Testis (tissue), 2 donors: ENCODE data around the gene FRMPD4.

Experiments used
- POLR2A ChIP-seq: fragments of 450-650 bp; IDR thresholded peaks from one replicate; pipeline ENCODE4 v1.6.1; 2017; ENCODE audit warnings: antibody characterized with exemption, mild to moderate bottlenecking, moderate library complexity
- TF ChIP-seq, protein P1 (sequence below), 3 experiments: fragments of 450-650 bp in 2 of 3; fragments of 200-600 bp in 1 of 3; sonication (generic) in 1 of 3; IDR thresholded peaks; one replicate each; pipeline ENCODE4 v1.5.1; 2016 to 2019; ENCODE audit warnings: antibody characterized with exemption in 3 of 3, mild to moderate bottlenecking in 2 of 3, moderate library complexity in 1 of 3

DNA sequence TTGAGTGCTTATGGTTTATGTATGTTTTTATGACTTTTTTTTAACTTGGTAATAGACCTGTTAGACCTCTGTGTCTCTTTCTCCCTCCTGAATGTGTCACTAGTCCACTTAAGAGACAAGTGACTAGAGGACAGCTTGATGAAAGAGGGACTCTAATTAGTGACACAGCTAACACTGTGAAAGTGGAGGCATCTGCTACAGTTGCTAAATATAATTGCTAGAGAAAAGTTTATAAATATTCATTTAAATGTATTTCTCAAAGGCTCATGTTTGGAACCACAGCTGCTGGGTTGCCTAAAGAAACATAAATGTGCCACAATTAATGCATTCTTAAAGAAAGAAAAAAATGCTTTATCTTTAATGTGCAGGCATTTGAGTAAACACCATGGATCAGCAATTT, 176.4 kb downstream of the FRMPD4 start:
- TF ChIP-seq, protein P1, sequence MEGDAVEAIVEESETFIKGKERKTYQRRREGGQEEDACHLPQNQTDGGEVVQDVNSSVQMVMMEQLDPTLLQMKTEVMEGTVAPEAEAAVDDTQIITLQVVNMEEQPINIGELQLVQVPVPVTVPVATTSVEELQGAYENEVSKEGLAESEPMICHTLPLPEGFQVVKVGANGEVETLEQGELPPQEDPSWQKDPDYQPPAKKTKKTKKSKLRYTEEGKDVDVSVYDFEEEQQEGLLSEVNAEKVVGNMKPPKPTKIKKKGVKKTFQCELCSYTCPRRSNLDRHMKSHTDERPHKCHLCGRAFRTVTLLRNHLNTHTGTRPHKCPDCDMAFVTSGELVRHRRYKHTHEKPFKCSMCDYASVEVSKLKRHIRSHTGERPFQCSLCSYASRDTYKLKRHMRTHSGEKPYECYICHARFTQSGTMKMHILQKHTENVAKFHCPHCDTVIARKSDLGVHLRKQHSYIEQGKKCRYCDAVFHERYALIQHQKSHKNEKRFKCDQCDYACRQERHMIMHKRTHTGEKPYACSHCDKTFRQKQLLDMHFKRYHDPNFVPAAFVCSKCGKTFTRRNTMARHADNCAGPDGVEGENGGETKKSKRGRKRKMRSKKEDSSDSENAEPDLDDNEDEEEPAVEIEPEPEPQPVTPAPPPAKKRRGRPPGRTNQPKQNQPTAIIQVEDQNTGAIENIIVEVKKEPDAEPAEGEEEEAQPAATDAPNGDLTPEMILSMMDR (IDR thresholded peaks at IDR 0.05) = no peak
- no peak for TF ChIP-seq POLR2A
